ENCODE measurements around the gene RHPN2. TPM values are rescaled to one million over a fixed set of nuclear protein-coding genes. Genes with fewer than 3 reads are reported as not detected.

RHPN2 gene
- 4.5 TPM for total RNA-seq (ENCODE audit: unreplicated experiment)
- long read RNA-seq, result 0 reads

DNA sequence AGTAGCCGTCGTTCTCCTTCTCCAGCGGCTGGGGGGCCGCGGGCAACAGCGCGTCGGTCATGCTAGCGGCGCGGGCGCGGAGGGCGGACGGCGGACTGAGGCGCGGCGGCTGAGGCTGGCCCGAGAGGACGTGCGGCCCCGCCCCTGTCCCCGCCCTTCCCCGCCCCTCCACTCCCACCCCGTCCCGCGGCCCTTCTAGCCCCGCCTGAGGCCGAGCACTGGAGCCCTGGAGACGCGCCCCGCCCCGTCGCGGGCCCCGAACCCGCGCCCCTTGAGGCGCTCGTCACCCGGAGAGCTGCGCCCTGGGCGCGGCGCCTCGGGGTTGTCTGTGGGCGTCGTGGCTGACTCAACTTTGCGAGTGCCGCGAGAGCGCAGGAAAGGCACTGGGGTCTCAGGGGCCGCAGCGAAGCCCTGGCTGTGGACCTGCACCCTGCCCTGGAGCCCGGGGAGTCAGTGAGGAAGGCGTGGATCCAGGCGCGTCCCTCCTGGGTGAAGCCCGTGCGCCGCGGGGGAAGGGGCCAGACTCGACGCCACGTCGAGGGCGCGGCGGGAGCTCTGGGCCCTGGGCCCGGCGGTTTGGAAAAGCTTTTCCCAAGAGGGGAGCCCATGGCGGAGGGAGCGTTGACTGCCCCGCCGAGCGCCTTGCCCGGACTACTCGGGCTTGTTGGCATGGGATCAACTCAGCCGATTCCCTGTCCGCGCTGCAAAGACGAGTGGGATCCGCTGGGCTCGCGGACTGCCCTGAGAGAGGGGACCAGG, at the start of gene RHPN2:
Gene RHPN2 (minus strand): TSS at position 97 of the 759 bp plus-strand sequence. CDS start 36 bp downstream, at position 61.
- peaks cover 5% of the 10 kb centered on the region for H3K27me3 Mint-ChIP-seq (ENCODE audit: unreplicated experiment)
- H3K9me3 Mint-ChIP-seq (ENCODE audit: unreplicated experiment), result no peaks in the 10 kb centered on the region
- H3K36me3 Mint-ChIP-seq (ENCODE audit: low read depth, unreplicated experiment), result no peaks in the 10 kb centered on the region
- H3K27ac Mint-ChIP-seq (ENCODE audit: unreplicated experiment), result no peak within 1 kb of the TSS
- H3K4me3 Mint-ChIP-seq (ENCODE audit: unreplicated experiment), result peak within 1 kb of the TSS; percentile 79
- TF ChIP-seq, protein P1, sequence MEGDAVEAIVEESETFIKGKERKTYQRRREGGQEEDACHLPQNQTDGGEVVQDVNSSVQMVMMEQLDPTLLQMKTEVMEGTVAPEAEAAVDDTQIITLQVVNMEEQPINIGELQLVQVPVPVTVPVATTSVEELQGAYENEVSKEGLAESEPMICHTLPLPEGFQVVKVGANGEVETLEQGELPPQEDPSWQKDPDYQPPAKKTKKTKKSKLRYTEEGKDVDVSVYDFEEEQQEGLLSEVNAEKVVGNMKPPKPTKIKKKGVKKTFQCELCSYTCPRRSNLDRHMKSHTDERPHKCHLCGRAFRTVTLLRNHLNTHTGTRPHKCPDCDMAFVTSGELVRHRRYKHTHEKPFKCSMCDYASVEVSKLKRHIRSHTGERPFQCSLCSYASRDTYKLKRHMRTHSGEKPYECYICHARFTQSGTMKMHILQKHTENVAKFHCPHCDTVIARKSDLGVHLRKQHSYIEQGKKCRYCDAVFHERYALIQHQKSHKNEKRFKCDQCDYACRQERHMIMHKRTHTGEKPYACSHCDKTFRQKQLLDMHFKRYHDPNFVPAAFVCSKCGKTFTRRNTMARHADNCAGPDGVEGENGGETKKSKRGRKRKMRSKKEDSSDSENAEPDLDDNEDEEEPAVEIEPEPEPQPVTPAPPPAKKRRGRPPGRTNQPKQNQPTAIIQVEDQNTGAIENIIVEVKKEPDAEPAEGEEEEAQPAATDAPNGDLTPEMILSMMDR (IDR thresholded peaks at IDR 0.05; ENCODE audit: unreplicated experiment), result no peak
- DNase-seq (ENCODE audit: low spot score), result peak; percentile 37
- no peaks in the 10 kb centered on the region for H3K4me1 Mint-ChIP-seq (ENCODE audit: unreplicated experiment)

DNA sequence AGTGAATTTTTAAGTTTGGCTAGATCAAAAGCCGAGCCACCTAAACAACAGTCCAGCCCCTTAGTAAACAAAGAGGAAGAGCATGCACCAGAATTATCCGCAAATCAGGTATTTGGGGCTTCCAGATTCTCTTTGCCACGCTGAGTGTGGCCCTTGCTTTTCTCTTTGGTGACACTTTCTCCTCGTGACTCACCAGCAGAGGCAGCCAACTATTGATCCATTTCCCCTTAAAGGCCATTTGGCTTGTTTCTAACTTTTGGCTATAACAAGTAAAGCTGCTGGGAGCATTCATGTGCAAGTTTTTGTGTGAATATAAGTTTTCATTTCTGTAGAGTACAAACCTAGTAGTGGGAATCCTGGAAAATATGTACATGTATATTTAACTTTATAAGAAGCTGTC, 49.6 kb upstream of the RHPN2 start:
- H3K36me3 Mint-ChIP-seq (ENCODE audit: low read depth, unreplicated experiment), result peaks cover 6% of the 10 kb centered on the region
- no peaks in the 10 kb centered on the region for H3K9me3 Mint-ChIP-seq (ENCODE audit: unreplicated experiment)
- no peak for DNase-seq (ENCODE audit: low spot score)
- no peak overlapping the region for H3K4me3 Mint-ChIP-seq (ENCODE audit: unreplicated experiment)
- H3K4me1 Mint-ChIP-seq (ENCODE audit: unreplicated experiment), result no peaks in the 10 kb centered on the region
- H3K27me3 Mint-ChIP-seq (ENCODE audit: unreplicated experiment), result no peaks in the 10 kb centered on the region
- TF ChIP-seq, protein P1 (IDR thresholded peaks at IDR 0.05; ENCODE audit: unreplicated experiment), result no peak
- H3K27ac Mint-ChIP-seq (ENCODE audit: unreplicated experiment), result no peak overlapping the region

DNA sequence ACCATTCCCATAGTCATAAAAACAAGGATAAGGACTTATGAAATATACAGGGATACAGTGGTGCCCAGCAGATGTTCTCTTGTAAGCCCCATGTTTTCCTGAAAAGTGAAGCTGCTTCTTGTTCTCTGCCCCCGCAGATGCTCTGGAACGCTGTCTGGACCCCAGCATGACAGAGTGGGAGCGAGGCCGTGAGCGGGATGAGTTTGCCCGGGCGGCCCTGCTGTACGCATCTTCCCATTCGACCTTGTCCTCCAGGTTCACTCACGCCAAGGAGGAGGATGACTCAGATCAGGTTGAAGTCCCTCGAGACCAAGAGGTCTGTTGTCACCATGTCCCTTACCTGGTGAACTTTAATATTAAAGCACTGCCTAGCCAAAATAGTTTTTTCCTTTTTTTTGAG, 46.9 kb upstream of the RHPN2 start:
- Mint-ChIP-seq H3K4me3 (ENCODE audit: unreplicated experiment) (peak overlapping the region; percentile 56), H3K27ac (ENCODE audit: unreplicated experiment) (no peak overlapping the region), H3K36me3 (ENCODE audit: low read depth, unreplicated experiment) (peaks cover 16% of the 10 kb centered on the region), H3K27me3 (ENCODE audit: unreplicated experiment) (peaks cover 2% of the 10 kb centered on the region), H3K9me3 (ENCODE audit: unreplicated experiment) (no peaks in the 10 kb centered on the region), H3K4me1 (ENCODE audit: unreplicated experiment) (no peaks in the 10 kb centered on the region)
- TF ChIP-seq, protein P1 (IDR thresholded peaks at IDR 0.05; ENCODE audit: unreplicated experiment), result no peak
- DNase-seq (ENCODE audit: low spot score), result no peak

DNA sequence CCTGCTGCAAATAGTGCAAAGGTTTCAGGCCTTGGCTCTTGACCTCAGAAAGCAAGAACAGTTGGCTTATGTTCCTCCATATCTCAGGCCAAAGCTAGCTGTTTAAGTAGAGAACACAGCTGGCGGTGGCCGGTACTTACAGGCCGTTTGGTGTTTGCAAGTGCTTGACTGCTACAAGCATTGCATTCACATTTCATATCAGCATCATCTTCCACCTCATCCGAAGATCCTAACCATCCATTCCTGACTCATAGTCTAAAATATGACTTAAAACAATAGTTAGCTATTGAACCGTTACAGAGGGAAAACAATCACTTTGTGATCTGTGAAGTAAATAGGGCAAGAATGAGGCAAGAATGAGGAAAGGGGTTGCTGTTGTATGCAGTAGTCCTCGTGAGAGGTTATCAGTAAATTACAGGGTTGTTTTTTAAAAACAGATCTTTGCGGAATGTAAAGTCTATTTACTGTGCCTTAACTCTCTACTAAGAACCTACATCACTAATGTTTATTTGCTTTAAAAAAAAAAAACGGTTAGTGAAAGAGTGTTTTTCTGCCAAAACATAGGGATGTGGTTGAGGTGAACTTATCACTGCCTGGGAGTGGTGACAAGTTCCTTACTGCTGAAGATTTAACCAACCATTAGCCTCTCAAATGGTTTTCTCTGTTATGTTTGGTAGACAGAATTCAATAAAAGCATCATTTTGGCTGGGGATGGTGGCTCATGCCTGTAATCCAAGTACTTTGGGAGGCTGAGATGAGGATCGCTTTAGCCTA, 45.6 kb upstream of the RHPN2 start:
- Mint-ChIP-seq H3K36me3 (ENCODE audit: low read depth, unreplicated experiment) (peaks cover 18% of the 10 kb centered on the region), H3K4me1 (ENCODE audit: unreplicated experiment) (no peaks in the 10 kb centered on the region), H3K9me3 (ENCODE audit: unreplicated experiment) (no peaks in the 10 kb centered on the region), H3K4me3 (ENCODE audit: unreplicated experiment) (no peak overlapping the region), H3K27me3 (ENCODE audit: unreplicated experiment) (peaks cover 2% of the 10 kb centered on the region), H3K27ac (ENCODE audit: unreplicated experiment) (no peak overlapping the region)
- DNase-seq (ENCODE audit: low spot score), result no peak
- TF ChIP-seq, protein P1 (IDR thresholded peaks at IDR 0.05; ENCODE audit: unreplicated experiment), result no peak

DNA sequence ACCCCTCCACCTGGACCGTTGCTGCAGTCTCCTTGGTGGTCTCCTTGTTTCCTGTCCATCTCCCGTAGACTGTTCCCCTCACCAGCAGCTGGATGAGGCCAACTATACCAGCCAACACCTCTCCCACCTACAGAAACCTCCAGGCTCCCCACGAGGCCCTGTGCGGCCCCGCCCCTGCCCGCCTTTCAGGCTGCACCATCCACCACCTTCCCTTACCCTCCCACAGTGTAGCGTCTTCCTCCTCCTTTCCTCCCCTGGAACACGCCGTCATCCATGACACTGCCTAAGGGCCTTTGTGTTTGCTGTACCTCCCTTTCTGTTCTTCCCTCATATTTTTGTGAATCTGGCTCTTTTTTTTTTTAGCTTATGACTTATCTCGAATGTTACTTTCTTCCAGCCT, 43.5 kb upstream of the RHPN2 start:
- TF ChIP-seq, protein P1 (IDR thresholded peaks at IDR 0.05; ENCODE audit: unreplicated experiment), result no peak
- Mint-ChIP-seq H3K4me1 (ENCODE audit: unreplicated experiment) (no peaks in the 10 kb centered on the region), H3K27ac (ENCODE audit: unreplicated experiment) (no peak overlapping the region), H3K36me3 (ENCODE audit: low read depth, unreplicated experiment) (peaks cover 28% of the 10 kb centered on the region), H3K4me3 (ENCODE audit: unreplicated experiment) (peak overlapping the region; percentile 58), H3K27me3 (ENCODE audit: unreplicated experiment) (peaks cover 2% of the 10 kb centered on the region), H3K9me3 (ENCODE audit: unreplicated experiment) (no peaks in the 10 kb centered on the region)
- DNase-seq (ENCODE audit: low spot score), result no peak
